RCC 7860 (cell line): ENCODE data around the gene RBM17.
"Not testable (repeated sequence)": the region's sequence is repeated elsewhere in the genome, so short reads cannot be mapped to it uniquely, and the experiment has no call there.

Experiments used
- DNase-seq: peaks from one replicate; pipeline ENCODE4 v3.0.0-alpha.2; 2015; ENCODE audit warnings: low spot score
- FAIRE-seq: peaks from 2 replicates; lab custom pipeline; 2012; peaks lifted over from hg19 to GRCh38; lab: Jason Lieb, UNC

The RBM17 gene

DNA sequence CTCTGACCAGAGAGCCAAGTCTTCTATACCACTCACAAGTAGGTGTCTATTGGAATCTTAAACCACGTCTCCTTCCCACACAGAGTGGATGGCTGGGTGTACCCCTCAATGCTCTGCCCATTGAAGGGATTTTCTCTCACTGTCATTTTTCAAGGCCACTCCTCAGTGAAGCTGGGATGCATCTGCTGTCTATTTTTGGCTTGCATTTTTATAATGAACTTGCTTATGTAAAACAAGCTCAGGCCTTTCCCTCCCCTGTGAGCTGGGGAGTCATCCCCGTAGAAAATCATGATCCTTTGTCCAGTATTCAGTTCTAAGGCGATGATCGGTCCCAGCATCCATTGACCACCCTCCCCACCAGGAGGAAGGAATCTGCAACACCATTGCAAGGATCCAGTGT, 9.8 kb upstream of the RBM17 start:
- FAIRE-seq (no peak), DNase-seq (no peak)

DNA sequence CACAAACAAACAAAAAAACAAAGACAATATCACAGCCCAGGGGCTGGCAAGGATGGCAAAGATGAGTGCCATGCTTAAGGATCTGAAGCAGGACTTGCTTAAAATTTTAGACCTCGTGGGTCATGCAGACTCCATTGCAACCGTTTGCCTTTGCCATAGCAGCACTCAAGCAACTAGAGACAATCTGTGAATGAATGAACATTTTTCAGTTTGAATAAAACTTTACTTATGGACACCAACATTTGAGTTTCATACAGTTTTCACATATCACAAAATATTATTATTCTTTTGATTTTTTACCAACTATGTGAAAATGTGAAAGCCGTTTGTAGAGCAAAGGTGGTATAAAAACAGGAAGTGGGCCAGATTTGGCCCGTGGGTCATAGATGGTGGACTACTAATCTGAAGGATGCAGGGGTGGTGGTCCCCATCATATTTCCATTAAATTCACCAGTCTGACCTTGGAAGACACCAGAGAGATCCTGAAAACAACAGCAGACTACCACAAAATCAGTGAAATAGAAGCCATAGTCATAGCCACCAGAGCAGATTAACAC, 8.3 kb upstream of the RBM17 start:
- DNase-seq (no peak), FAIRE-seq (no peak)

DNA sequence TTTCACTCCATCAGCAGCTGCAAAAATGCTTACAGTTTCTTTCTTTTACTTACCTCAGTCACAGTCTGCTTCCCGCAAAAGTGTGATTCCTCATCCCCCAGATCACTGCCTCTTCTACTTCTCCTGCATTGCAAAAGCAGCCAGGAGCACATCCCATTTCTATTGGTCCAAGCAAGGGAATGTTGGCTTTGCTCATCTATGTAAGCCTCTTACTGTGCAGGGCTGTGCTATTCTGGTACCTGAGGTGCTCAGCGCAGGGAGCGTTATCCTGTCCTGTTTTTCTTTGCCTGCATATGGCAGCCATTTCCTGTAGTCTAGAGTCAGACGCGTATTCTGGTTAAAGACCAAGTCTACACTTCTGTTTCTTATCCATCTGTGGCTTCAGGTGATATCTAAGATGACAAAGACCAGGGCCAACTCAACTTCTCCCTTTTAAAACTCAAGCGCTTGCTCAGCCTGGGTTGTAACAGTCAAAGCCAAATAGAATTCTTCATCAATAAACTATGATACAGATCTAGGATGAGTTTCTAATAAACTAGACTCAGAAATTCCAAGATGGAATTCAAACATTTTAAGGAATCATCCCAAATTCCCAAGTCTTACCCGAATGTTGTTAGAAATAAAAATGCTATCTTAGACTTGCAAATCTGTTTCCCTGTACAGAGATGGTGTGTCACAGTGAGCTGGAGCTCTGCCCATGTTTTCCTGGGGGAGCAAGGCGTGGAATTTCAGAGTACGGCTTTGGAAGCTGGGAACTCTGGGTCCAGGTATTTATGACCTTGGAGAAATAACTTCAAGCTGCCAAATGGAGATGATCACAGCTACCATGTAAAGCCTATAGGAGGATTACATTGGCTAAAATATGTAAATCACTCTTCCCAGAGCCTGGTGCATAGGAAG, 6.1 kb upstream of the RBM17 start:
- FAIRE-seq = no peak
- DNase-seq = no peak

DNA sequence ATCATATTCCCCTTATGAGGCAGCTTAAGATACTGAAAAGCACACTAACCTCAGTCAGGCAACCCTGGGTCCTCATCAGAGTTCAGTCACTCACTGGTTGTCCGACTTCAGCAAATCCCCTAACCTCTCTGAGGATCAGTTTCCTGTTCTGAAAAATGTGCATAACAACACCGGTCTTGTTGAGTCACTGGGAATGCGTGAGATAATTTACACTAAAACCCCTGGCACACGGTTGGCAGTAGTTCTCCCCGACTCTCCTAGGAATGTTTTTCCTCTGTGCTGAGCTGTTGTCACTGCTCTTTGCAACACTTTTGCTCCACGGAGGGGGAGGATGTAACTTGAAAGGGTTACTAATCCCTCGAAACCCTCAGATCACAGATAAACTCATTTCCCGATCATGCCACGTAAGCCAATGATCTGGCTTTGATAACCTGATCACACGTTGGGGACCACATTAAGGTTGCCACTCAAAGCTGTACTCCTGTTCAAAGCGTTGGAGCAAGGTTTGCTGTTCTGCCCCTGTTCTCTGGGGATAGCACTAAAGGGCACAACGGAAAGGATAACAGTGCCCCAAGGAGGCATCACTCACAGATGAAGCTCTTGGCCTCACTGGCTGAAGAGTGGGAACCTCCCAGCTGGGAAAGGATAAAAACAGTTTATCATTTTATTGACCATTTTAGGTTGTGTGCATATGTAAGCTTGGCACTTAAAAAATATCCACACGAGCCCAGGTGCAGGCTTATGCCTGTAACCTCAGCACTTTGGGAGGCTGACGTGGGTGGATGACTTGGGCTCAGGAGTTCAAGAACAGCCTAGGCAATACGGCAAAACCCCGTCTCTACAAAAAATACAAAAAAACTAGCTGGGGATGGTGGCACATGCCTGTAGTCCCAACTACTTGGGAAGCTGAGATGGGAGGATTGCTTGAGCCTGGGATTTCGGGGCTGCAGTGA, 5.0 kb upstream of the RBM17 start:
- FAIRE-seq (no peak), DNase-seq (peak; percentile 22)

DNA sequence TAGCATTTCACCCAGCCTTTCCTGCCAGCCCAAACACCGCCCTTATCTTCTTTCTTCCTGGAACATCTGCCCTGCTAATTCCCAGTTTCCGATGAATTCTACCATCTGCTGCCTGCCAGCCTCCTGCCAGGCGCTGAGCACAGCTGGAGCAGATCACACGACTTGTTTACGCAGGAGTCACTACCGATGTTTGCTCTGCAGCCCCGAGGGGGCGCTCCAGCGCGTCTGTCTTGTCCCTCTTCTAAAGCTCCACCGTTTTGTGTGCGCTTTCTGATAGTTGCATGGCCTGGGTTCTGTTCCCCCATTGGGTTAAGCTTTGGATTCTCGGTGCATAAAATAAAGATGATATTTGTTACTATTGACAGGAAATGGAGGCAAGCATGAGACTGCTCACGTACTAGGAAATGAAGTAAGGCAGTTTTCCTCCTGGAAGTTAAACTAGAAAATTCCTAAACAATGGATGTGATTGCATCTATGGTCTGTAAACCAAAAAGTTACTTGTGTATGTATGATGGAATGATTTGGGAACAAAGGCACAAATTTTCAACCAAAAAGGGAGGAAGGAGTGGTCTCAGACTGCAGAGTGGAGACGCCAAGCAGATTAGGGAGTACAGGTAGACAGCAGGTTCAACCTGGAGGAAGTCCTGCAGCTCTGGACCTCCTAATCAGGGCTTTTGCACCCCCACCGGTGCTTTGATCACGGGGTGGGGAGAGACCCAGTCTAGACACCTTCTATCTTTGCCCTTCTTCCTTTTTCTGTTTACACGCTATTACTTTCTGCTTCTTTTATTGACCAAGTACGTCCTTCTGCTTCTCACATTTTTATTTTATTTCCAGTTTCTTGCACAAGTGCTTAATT, 2.2 kb upstream of the RBM17 start:
- DNase-seq (peak; percentile 54), FAIRE-seq (no peak)

DNA sequence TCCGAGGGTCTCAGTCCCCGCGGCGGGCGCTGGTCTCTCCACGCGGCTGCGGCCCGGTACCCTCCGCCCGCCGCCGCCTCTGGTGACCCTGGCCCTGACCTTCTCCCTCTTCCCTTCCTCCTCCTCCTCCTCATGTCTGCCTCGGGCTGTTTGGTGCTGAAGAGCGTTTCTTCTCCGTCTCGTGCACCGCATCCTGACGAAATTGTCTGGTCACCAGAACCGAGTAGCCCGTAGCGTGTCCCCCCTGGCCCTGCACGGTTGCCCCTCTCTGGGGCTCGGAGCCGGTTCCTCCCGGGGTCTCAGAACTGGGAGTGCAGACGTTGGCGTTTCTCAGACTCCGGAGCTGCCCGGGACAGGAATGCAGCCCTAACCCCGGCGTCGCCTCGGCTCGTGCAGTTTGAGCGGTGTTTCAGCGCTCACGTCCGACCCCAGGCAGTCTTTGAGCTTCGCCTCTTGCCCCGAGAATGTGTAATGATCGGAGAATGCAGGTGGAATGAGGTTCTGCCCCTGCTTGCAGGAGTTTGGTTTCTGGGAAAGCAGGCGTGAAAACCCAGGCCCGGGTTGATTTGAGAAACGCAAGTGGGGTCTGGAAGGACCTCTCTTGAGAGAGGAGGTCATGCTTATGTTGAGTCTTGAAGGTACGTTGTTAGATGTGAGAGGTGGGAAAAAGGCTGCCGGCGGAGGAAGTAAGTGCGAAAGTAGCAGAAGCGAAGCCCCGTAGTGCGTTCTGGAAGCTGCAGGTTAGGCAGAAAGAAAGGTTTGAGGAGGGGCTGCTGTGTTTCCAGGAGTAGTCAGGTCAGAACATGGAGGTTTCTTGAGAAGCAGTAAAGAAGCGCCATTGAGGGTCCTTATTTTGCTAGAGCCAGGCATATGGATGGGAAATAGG, 743 bp downstream of the RBM17 start:
- FAIRE-seq = no peak
- DNase-seq = no peak

DNA sequence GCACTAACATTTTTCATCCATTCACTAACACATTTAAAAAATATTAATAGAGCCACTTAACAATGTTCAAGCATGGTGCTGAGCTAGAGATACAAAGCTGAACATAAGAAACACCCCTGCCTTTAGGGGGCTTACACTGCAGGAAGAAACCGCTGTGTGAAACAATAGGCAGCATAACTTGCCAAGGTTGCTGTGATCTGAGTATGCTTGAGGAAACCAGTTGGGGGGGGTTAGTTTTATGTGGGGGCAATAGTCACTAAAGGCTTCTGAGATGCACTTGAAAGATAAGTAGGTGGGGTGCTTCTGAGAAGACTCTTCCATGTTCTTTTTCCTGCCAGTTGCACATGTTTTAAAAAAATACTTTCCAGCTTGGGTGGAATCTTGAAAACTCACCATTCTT, 2.8 kb downstream of the RBM17 start:
- FAIRE-seq = no peak

DNA sequence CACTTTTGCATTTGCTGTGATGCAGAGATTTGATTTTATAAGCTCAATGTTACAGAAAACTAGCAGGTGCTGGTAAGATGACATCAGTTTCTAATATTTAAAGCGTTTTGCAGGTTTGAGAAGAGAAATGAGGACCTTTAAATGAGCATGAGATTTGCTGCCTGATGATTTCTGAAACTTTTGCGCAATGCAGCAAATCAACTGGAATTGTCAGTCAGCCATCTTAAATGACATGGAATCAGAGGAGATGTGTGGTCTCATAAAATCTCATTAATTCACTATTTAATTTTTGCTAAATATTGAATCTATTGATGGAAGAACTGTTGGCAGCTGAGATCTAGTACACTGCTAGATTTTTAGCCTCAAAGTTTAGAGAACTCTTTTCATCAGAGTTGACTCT, 3.9 kb downstream of the RBM17 start:
- no peak for DNase-seq
- FAIRE-seq = no peak

More for the DNA sequence above, 2.8 kb downstream of the RBM17 start:
- no peak for DNase-seq

DNA sequence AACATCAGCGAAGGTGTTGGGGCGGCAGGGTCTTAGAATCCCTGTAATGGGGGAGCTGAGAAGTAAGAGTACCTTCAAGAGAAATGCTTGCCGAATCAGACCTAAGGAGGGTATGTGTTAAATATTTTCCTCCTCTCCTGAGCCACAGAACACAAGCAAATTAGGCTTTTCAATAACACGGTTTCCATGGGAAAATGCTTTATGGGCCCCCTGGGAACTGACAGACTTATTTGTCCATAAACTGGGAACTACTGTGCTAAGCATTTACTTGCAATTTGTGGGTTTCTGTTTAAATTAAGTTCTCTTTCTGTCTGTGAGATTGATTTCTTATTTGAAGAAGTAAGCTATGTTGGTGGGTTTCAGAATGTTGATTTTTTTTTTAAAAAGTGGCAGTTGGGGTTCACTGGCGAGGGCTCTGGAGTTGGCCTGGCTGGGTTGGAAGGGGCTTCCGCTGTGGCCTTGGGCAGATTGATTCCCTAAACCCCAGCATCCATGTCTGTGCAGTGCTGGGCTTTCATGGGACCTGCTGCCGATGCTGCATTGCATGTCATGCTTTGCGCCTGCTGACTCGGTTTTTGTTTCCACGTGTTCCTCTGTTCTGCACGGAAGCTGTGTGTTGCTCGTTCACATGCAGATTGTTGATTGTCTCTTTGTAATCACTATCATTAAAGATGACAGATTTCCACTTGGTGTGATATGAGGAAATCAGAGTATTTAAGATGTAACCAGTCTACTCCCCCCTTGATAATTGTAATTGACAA, 7.2 kb downstream of the RBM17 start:
- DNase-seq = no peak

DNA sequence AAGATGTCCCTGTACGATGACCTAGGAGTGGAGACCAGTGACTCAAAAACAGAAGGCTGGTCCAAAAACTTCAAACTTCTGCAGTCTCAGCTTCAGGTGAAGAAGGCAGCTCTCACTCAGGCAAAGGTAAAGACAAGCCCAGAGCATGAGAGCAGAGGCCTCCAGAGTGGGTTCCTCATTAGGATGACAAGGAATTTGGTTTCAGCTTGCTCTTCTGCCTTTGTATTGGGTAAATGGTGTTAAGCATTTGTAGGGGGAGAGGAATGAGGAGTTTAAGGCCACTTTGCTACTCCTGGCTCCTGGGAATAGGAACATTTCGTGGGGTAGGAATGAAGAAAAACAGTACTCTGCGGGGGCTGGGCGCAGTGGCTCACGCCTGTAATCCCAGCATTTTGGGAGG, 8.2 kb downstream of the RBM17 start:
- DNase-seq (no peak), FAIRE-seq (no peak)

More for the DNA sequence above, 7.2 kb downstream of the RBM17 start:
- FAIRE-seq = no peak

DNA sequence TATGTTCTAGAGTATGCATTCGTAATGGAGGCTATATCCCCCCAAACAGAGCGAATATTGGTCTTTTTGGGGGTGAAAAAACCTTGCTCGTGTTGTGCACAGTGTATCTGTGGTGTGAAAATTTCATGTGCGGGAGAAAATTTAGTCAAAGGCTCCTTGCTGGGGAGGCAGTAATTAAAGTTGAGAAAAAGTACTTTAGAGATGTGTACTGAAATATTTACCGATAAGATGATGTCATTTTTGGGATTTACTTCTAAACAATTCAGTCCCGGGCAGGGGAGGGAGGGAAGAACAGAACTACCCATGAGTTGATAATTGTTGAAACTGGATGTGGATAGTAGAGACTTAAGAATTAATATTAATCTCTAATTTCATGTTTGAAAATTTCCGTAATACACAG, 9.3 kb downstream of the RBM17 start:
- DNase-seq (no peak), FAIRE-seq (no peak)

DNA sequence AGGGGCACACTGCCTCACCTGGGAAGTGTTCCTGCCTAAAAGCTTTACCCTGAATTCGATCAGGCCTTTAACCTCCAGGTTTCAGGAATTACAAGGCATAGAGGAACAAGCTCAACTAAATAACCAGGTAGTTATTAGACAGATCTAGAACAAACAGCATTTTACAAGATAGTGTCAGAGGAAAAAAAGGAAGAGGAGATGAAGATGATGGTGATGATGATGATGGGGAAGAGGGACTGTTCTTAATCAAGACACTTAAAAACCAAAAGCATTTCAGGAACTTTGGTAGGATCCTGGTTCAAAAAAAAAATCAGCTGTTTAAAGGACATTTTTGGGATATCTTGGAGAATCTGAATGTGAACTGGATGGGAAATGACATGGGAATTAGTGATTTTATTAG, 11.5 kb downstream of the RBM17 start:
- FAIRE-seq (no peak), DNase-seq (no peak)

DNA sequence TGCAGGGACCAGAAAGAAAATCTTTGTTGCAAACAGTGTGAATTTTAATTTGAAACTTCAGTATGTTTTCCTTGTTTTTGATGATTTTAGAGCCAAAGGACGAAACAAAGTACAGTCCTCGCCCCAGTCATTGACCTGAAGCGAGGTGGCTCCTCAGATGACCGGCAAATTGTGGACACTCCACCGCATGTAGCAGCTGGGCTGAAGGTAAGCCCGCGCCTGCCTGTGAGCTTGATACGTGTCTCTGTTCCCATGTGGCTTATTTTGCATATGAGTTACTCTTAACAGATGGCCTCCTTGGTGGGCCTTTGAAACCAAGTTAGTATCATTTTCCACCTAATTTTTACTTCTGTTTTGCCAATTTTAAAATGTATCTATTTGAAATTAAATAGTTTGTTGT, 12.3 kb downstream of the RBM17 start:
- DNase-seq = no peak
- FAIRE-seq = no peak

DNA sequence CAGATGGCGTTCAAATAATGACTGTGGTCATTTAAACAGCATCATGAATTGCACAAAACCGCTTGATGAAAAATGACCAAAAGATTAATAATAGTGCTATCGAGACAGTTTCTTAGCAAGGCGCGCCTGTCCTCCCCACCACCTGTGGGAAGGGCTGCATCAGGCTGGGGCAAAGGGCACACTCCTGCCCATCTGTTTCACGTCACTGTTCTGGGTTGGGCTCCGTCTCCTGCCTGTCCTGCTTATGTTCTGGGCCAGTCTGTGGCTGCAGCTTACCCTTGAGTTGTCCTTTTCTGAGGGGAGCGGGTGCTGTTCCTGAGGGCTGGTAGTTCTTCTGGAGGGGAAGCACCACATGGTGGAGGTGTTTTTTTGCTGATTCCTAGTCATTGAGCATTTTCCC, 13.3 kb downstream of the RBM17 start:
- no peak for DNase-seq
- no peak for FAIRE-seq

DNA sequence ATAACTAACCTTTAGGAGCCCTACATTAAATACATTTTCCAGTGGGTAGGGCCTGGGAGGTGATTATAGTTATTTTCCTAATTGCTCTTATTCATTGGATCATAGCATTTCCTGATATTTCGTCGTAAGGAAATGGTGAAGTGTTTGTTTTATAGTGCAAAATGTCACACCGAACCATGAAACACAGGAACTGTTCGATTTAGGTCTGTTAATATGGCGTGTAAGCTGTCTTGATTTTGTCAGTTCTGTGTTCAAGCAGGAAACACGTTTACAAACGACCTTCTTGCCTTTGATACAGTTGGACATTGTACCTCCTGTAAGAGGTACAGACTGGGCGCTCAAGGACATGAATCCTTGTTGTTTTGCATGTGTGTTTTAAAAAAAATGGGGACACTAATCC, 14.8 kb downstream of the RBM17 start:
- no peak for DNase-seq
- no peak for FAIRE-seq

DNA sequence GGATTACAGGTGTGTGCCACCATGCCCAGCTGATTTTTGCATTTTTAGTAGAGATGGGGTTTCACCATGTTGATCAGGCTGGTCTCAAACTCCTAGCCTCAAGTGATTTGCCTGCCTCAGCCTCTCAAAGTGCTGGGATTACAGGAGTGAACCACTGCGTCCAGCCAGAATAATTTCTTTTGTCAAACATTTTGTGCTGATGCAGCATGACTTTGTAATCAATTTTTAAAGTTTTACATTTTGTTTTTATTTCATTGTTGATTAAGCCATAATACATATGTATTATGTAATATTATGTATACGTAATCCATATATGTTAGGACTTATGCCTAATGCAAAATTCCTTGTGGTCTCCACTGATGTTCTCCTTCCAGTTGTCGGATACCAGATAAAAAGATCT, 18.8 kb downstream of the RBM17 start:
- not testable (repeated sequence) for DNase-seq, FAIRE-seq

DNA sequence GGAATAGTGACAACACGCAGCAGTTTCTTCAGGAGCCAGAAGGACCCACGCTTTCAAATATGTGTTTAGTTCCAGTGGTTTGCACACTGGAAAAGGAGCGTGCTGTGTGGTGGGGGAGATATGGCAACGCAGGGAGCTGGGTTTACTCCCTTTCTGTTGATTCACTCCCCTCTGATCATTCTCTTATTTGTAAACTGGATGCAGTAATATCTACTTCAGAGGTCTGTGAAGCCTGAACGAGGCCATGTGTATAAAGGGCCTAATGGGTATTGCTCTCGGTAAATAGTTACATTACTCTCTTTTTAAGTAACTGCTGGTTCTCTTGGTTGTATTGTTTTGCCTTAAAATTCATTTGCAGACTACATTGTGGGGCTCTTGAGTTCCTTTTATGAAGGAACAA, 19.2 kb downstream of the RBM17 start:
- FAIRE-seq = no peak
- DNase-seq = no peak

DNA sequence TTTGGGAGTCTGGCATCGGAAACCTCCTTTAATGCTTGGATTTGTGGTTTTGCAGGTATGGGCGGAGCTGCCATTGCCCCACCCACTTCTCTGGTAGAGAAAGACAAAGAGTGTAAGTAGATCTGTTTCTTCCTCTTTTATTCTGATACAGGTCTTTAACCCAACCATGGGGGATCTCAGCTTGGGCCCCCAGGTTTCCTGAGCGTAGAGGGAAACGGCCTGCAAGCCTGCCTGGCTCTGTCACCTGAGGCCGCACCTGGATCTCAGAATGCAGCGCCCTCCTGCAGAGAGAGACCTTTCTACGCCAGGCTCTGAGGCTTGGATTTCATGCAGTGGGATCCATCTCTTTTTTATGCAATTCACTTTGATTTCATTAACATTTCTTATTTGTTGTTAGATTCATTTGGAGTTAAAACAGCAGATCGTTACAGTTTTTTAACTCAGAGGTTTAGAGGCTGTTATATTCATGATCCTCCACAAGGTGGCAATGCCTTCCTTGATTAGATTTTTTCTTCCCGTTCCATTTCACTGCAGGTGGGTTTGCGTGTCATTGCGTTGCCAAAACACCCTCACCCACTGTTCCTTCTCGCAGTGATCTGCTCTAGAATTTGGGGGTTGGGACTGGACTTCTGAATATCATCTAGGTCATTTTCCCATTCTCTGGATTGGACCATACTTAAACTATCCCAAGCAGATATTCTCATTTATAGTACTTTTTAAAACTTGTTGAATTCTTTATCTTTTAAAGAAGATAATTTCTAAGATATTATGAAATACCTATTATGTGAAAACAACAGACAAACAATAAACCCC, 20.0 kb downstream of the RBM17 start:
- DNase-seq = peak; percentile 43
- FAIRE-seq = peak; percentile 64
